GM19099 (cell line): Measurements from ENCODE around the gene IGFBP1.

Experiments
- POLR2A ChIP-seq: IDR thresholded peaks from 3 replicates; pipeline ENCODE4 v1.6.1; 2011; ENCODE audit warnings: low read depth; ENCODE audit not compliant: insufficient read length; ENCODE audit errors: extremely low read depth

IGFBP1 gene

DNA sequence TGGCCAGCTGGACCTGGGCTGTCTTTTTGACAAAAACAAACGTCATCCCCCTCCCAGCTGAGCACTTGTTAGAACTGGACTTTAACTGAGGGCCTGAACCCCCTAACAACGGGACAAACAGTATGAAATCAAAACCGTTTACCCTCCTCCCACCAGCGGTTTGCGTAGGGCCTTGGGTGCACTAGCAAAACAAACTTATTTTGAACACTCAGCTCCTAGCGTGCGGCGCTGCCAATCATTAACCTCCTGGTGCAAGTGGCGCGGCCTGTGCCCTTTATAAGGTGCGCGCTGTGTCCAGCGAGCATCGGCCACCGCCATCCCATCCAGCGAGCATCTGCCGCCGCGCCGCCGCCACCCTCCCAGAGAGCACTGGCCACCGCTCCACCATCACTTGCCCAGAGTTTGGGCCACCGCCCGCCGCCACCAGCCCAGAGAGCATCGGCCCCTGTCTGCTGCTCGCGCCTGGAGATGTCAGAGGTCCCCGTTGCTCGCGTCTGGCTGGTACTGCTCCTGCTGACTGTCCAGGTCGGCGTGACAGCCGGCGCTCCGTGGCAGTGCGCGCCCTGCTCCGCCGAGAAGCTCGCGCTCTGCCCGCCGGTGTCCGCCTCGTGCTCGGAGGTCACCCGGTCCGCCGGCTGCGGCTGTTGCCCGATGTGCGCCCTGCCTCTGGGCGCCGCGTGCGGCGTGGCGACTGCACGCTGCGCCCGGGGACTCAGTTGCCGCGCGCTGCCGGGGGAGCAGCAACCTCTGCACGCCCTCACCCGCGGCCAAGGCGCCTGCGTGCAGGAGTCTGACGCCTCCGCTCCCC lies at the start of gene IGFBP1:
Gene IGFBP1, plus strand, starts transcription at position 304 of the 808 bp plus-strand sequence. Its CDS starts 165 bp downstream, at position 469.
- TF ChIP-seq POLR2A: no peak

DNA sequence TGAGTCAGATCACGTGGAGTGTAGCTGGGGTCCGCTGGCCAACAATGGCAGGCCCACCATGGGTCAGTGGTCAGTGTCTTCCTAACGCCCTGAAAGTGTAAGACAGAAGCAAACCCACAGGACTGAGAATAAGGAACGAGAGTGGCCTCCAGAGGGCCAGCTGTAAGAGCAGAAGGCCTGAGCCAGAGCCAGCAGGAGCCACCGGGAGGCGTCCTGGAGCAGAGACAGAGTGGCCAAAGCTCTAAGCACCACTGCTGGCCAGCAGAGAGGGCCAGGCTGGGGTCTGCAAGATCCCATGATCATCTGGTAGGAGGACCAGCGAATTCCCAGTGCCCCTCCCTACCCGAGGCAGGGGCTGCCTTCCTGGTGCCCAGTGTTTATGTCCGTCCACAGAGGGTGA lies 24.6 kb upstream of the IGFBP1 start:
- TF ChIP-seq POLR2A: no peak

DNA sequence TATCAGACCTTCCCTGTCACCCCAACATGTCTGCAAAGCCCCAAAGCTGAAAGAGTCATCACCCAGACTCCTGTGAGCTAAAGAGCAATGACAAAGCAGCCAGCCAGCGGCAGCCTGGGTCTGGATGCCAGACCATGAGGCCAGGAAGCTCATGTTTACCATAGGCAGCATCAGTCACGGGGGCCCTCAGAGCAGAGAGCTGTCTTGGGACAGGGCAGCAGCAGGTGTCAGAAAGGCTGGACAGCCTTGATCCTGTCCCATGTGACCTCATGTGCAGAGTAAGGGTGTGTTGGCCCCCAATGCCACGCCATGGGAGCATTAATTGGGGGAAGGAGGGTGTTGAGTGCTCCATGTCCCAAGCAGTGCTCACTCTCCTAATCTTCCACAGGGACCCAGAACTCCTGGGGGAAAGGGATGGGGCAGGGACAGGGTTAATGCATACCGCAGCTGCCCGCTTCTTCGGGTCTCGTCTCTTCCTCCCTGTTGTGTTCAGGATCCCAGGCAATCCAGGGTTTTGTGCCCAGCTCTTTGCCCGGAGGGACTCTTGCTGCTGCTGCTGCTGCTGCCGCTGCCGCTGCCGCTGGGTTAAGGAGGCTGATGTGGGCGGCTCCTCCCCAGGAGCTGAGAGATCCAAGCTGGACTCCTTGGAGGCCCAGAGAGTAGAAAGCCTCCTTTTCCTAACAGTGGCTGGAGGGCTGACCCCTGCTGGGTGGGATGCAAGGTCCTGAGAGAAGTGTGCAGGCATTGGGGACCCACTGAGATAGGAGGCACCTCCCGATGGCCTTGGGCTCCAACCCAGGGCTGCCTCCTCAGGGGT lies 22.5 kb upstream of the IGFBP1 start:
- no peak for TF ChIP-seq POLR2A

DNA sequence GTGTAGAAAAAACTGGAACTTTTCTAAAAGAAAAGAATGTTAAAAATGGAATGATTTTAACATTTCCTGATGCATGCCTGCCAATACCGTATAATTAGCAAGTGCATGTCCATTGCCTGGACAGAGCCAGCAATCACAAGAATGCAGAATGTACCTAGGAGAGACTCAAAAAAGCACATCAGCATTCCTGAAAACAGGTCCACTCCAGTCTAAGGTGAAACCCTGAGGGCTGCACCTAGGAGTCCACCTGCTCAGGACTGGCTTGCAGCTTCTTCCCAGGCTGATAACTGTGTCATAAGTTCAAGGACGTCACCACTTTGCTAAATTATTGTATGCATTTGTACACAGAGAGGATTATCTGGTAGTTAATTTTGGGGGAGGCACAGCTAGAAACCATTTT lies 20.8 kb upstream of the IGFBP1 start:
- TF ChIP-seq POLR2A: no peak

DNA sequence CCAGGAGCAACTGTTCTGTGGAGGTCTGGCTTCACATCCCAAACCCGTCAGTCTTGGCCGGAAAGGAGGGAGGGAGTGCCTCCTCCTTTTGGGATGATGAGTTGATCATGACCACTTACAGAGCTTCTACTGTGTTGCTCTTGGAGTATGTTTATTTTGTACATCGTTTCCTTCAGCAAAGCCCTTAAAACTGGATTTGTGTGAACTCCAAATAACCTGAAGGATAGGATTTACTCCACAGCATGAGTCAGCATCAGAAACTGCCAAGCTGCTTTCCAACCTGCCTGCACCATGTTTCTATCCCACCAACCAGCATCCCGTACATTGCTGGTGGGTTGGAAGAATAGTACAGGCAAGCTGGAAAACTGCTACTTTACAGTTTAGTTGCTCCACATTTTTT lies 18.9 kb upstream of the IGFBP1 start:
- no peak for TF ChIP-seq POLR2A

DNA sequence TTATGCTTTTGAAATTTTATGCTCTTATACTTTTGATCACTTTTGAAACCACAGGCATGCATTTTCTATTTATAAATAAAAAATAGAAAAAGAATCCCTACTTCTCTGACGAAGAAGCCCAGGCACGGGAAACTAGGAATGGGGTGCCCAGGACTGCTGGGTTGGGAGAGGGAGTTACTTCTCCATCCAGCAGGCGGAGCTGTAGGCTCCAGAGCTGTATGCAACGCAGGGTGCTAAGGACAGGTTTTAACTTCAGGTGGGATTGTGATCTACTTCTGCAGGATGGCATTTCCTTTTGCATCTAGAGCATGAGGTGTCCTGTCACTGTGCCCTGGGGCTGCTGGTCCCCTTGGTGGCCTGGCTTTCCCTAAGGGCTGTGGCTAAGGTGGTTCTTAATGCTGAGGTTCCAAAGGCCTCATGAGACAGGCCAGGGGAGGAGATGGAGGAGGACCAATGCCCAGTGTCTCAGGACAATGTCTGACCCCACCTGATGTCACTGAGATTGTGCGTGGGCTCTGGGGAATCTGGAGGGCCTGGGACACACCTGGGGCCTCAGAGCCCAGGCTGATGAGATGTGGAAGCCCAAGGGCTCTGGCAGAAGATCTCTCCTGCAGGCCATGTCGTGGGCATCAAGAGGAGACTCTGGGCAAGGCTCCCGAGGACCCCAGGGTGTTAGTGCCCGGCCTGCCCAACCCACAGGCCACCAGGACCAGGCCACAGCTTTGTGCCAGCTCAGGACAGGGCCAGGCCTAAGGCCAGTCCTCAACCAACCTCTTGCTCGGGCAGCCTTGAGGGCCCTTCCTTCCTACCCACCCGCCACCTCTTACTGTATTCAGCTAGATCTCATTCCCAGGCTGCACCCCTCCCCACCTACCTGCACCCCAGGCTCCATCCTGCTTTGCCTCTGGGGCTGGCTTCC lies 15.9 kb upstream of the IGFBP1 start:
- TF ChIP-seq POLR2A: no peak

DNA sequence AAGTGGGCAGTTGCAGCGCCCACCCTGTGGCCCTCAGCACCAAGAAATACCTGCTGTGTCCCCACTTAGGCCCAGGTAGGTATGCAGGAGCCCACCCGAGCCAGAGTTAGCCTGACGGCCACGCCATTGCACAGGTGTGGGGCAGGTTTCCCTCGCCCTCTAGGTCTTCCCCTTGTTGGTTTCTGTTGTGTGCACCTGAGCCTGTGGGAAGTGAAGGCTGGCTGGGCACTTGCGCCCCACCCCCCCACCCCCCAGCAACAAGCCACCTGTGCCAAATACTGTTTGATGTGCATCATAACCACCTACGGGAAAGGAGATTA lies 15.3 kb upstream of the IGFBP1 start, which contains the start of gene CCDC201:
Gene CCDC201, minus strand, starts transcription at position 48 of the 320 bp plus-strand sequence. CDS start 75 bp downstream, outside the sequence.
- TF ChIP-seq POLR2A: no peak

DNA sequence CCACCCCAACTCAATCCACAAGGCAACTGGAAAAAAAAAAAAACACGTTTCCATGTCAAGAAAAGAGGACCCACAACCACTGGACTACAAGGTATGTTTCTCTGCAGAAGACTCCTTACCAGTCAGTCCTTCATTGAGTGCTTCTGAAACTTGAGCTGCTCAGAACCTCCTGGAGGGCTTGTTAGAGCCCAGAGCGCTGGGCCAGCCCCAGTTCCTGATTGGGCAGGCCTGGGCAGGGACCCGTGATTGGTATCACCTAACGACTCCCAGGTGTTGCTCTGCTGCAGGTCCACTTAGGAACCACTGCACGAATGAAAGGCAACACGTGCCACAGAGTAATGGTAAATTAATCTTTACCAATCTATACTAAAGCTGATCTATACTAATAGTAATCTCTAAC lies 14.9 kb upstream of the IGFBP1 start:
- TF ChIP-seq POLR2A: no peak

DNA sequence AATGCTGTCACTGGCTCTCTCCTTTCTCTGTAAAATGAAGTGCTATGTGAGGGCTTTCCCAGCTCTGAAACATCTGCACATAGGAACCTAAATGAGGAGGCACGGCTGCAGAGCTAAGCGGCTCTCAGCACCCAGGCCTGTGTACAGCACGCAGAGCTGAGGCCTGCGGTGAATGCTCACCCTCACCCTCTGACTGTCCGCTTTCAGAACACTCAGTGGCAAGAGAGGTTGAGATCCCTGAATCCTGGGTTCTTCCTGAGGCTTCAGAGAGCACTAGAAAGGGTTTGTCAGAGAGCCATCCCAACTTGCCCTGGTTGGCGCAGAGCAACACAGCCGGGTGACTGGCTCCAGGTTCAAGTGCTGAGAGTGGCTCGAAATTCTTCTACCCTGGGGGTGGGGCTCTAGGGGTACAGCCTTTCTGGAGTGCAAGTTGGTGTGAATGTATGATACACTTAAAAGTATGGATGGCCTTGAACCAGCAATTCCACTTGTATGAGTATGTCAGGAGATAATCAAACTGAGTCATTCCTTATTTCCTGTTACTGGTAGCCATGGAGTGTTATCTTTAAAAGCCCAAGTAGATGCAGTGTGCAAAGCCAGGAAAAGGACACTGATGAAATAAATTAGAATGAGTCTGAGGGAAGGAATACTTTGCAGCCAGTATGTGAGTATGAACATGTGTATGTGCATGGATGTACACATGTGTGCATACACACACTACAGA lies 13.7 kb upstream of the IGFBP1 start:
- TF ChIP-seq POLR2A: no peak

DNA sequence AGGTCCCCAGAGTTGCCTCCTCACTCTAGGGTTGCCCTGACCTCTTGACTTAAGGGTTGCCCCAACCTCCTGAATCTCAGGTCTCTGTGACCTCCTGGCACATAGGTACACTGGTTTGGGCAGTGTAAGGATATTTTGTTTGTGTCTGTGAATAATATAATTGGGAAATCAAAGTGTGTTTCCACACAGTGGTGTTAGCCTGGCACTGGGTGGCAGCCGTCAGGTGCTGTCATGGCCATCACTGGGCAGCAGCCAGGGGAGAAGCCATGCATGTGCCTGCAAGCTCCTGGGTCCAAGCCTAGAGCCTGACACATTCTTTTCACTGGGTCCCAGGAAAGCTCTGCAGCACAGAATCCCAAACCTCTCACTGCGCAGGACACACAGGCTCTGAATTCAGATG lies 11.8 kb upstream of the IGFBP1 start:
- no peak for TF ChIP-seq POLR2A

DNA sequence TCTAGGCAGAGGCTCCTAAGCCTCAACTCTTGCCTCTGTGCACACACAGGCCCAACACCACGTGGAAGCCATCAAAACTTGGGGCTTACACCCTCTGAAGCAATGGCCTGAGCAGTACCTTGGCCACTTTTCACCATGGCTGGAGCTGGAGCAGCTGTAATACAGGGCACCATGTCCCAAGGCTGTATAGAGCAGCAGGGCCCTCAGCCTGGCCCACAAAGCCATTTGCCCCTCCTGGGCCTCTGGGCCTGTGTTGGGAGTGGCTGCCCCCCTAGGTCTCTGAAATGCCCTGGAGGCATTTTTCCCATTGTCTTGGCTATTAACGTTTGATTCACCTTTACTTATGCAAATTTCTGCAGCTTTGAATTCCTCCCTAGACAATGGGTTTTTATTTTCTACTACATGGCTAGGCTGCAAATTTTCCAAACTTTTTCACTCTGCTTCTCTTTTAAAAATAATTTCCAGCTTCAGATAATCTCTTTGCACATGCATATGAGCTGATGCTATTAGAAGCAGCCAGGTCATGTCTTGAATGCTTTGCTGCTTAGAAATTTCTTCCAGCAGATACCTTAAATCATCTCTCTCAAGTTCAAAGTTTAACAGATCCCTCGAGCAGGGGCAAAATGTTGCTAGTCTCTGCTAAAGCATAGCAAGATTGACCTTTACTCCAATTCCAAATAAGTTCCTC lies 9.7 kb upstream of the IGFBP1 start:
- no peak for TF ChIP-seq POLR2A

DNA sequence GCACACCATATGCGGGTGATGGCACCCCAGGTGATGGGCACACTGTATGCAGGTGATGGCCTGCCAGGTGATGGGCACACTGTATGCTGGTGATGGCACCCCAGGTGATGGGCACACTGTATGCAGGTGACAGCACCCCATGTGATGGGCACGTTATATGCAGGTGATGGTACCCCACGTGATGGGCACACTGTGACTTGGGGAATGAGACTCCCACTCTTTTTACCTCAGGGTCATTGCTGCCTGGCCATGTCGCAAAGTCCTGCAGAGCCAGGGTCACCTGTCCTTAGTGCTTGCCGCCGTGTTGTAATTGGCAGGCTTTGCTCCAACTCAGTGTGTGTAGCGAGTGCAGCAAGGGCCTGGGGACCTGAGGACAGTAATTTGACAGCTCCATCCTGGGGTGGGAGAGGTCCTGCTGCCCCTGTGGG lies 7.8 kb upstream of the IGFBP1 start:
- no peak for TF ChIP-seq POLR2A

DNA sequence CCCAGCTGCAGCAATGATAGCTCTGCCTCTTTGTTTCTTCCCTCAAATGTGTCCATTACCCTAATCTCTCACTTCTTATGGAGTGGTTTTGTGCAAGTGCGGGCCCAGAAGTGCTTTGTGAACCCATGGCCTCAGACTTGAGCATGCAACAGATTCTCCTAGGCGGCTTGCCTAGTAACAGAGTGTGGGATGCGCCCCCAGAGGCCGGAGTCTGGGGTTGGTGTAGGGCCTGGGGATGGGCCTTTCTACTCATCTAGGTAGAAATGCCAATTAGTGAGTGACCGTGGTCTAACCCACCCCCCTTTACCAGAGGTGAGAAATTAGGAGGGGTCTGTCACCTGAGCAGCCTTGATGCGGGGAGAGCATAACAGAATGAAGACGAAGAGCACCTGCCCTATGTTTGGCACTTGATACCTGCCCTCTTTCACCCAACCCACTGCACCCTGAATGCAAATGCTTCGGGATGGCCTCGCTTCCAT lies 7.0 kb upstream of the IGFBP1 start:
- no peak for TF ChIP-seq POLR2A
